ENCODE data around the gene CASZ1. TPM values are rescaled to one million over a fixed set of nuclear protein-coding genes. Genes with fewer than 3 reads are reported as not detected.

CASZ1 gene
- total and polyA plus RNA-seq, 2 donors (not counting 3 experiments of a cell fraction or from before 2014, with no cell fraction given): 1.5 to 5.2 TPM

DNA sequence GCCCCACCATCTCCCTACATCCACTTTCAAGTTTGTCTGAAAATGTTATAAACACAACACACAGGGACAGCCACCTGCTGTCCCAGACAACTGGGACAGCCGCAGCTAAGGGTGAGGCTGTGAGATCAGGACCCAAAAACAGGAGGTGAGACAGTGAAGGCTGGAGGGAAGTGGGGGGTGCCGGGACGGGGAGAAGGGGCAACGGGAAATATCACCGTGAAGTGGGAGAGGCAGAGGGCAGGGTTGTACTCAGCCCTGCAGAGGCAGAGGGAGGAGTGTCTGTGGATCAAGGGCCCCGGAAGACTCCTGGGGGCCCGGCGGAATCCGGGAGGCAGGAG, 114.4 kb downstream of the CASZ1 start:
- ChIA-PET CTCF (no interaction called here), POLR2A (no interaction called here)
- intact Hi-C loops (cut with micrococcal nuclease): no loop called here
- Histone ChIP-seq H3K4me3 (replicated peaks in 1 of 3; ENCODE audit: insufficient read depth in 1 of 3, low read depth in 1 of 3, low read length in 3 of 3) (no peak overlapping the region), H3K9me1 (replicated peaks; ENCODE audit: control insufficient read depth, extremely low read depth, insufficient read depth, low read length) (no peaks in the 10 kb centered on the region), H3K4me2 (ENCODE audit: insufficient read depth, low read length) (no peak overlapping the region), H3K4me1 (ENCODE audit: control insufficient read depth, extremely low read depth, insufficient read depth, low read length) (no peaks in the 10 kb centered on the region), H3K27me3 (ENCODE audit: control insufficient read depth in 2 of 2, insufficient read depth in 2 of 2, low read length in 2 of 2) (peaks cover 0 to 8% of the 10 kb centered on the region in 2 experiments), H3K9ac (replicated peaks; ENCODE audit: extremely low read depth, insufficient read depth, low read length) (no peak overlapping the region), H3K79me2 (ENCODE audit: control insufficient read depth, insufficient read depth, low read length) (no peaks in the 10 kb centered on the region), H3K36me3 (ENCODE audit: control insufficient read depth in 2 of 2, extremely low read depth in 1 of 2, insufficient read depth in 2 of 2, low read length in 2 of 2) (no peaks in the 10 kb centered on the region), H3K27ac (ENCODE audit: insufficient read depth, low read depth, low read length) (no peak overlapping the region), H4K20me1 (replicated peaks; ENCODE audit: control insufficient read depth, extremely low read depth, insufficient read depth, low read length) (no peaks in the 10 kb centered on the region), H2AFZ (ENCODE audit: low read depth, low read length) (no peak overlapping the region), H3K9me3 (replicated peaks; ENCODE audit: control insufficient read depth, insufficient read depth, low read length) (no peaks in the 10 kb centered on the region)
- TF ChIP-seq JUN (IDR thresholded peaks at IDR 0.05; ENCODE audit: borderline replicate concordance, insufficient read depth, insufficient read length, low read depth) (no peak), EZH2 (IDR thresholded peaks at IDR 0.05; ENCODE audit: borderline replicate concordance, low read depth, low read length, severe bottlenecking) (no peak), GATA2 (IDR thresholded peaks at IDR 0.05; ENCODE audit: insufficient read depth, insufficient read length, low read depth, low read length) (no peak), MYC (IDR thresholded peaks at IDR 0.05; ENCODE audit: low read depth, low read length) (no peak), POLR2AphosphoS5 (IDR thresholded peaks at IDR 0.05; ENCODE audit: insufficient read depth, low read depth, low read length) (no peak), POLR2A (IDR thresholded peaks at IDR 0.05; ENCODE audit: low read depth, low read length) (no peak), FOS (IDR thresholded peaks at IDR 0.05; ENCODE audit: borderline replicate concordance, insufficient read depth, low read length) (no peak)
- TF ChIP-seq, protein P1, sequence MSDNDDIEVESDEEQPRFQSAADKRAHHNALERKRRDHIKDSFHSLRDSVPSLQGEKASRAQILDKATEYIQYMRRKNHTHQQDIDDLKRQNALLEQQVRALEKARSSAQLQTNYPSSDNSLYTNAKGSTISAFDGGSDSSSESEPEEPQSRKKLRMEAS (IDR thresholded peaks at IDR 0.05; ENCODE audit: insufficient read depth, insufficient read length): no peak
- TF ChIP-seq, protein P2, sequence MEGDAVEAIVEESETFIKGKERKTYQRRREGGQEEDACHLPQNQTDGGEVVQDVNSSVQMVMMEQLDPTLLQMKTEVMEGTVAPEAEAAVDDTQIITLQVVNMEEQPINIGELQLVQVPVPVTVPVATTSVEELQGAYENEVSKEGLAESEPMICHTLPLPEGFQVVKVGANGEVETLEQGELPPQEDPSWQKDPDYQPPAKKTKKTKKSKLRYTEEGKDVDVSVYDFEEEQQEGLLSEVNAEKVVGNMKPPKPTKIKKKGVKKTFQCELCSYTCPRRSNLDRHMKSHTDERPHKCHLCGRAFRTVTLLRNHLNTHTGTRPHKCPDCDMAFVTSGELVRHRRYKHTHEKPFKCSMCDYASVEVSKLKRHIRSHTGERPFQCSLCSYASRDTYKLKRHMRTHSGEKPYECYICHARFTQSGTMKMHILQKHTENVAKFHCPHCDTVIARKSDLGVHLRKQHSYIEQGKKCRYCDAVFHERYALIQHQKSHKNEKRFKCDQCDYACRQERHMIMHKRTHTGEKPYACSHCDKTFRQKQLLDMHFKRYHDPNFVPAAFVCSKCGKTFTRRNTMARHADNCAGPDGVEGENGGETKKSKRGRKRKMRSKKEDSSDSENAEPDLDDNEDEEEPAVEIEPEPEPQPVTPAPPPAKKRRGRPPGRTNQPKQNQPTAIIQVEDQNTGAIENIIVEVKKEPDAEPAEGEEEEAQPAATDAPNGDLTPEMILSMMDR (IDR thresholded peaks at IDR 0.05; ENCODE audit: extremely low read depth in 1 of 2, insufficient read depth in 1 of 2, low read depth in 1 of 2, low read length in 2 of 2): no peak
- DNase-seq (ENCODE audit: low read depth, low spot score) (no peak), FAIRE-seq (no peak)
- BruUV-seq (replicated peaks): no TSS peak
- dilution Hi-C loops (cut with MboI; ENCODE audit: extremely low pct_ligation_motif_present, low sequenced_read_pairs): no loop called here
